Eye (tissue), 1 donor: ENCODE data around the gene KRT9.
"Not testable (repeated sequence)": the region's sequence is repeated elsewhere in the genome, so short reads cannot be mapped to it uniquely, and the experiment has no call there.

Source experiments
- DNase-seq: peaks from one replicate; pipeline ENCODE4 v3.0.0-alpha.2; 2015

Gene KRT9

DNA sequence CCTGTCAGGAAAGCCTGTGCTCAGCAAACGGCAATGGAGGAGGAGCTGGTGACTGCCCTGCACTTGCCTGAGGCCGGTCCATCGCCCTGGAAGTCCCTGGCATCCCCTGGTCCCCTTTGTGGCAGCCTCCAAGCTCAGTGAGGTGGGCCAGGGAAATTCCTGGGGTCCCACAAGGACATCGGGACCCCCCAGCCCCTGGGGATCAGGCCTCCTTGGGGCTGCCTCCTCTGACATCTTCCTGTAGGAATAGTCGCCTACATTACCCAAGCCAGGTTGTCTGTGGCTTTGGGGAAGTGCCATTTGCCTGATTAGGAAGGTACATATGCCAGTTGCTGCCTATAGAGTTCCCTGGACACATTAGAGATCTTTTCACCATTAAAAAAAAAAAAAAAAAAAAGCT lies 7.1 kb upstream of the KRT9 start:
- DNase-seq = no peak

DNA sequence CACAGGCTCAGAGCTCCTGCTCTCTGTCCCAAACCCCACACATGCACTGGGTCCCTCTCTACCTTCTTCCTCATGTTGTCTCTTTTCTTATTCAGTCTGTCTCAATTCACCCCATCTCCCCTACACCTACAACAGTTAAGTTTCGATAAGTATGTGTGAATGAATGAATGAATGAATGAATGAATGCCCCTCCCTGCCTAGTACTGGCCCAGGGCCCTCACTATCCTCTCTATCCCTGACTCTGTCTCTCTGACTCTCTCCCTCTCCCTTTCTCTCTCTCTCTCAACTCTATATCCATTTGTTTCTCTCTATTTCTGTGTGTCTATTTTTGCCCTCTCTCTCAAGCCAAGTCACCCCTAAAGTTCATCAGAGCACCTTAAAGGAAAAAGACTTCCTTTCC lies 6.7 kb upstream of the KRT9 start:
- no peak for DNase-seq

DNA sequence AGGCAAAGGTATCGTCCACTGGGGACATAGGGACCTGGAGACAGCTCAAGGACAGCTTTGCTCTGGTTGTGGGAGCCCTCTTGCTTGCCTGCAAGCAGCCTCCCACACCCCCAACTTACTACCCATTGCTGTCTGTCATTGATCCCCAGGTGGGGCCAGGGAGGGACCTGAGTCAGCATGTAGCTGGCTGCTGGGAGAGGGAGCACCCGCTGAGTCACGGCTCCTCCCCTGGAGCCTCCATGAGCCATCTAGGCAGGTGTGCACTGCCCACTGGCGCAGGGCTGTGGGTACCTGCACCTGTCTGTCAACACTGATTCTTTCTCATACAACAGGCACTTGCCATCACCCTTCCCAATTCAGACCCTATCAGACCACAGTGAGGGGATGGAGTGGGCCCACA lies 4.9 kb upstream of the KRT9 start:
- not testable (repeated sequence) for DNase-seq

DNA sequence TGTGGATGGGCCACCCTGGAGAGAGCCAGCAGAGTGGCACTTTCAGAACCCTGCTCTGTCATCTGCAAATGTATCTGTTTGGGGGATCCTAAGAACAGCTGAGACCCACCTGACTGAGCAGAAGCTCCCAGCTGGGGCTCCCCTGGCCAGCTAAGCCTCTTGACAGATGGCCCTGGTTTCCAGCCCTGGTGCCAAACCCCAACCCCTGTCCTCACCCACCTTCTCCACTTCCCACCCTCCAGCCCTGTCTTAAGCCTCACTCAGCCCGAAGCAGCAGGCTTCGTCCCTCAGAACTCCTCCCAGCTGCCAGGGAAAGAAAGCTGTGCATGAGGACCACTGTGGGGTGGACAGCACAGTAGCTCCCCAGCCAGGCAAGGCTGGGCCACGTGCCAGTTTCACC lies 3.5 kb upstream of the KRT9 start:
- no peak for DNase-seq

DNA sequence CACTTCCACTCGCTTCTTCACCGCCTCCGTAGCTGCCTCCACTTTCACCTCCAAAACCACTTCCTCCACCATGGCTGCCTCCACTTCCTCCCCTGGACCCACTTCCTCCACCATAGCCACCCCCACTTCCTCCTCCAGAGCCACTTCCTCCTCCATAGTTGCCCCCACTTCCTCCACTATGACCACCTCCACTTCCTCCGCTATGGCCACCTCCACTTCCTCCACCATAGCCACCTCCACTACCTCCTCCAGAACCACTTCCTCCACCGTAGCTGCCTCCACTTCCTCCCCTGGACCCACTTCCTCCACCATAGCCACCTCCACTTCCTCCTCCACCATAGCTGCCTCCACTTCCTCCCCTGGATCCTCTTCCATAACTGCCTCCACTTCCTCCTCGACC lies 4.5 kb downstream of the KRT9 start:
- no peak for DNase-seq

DNA sequence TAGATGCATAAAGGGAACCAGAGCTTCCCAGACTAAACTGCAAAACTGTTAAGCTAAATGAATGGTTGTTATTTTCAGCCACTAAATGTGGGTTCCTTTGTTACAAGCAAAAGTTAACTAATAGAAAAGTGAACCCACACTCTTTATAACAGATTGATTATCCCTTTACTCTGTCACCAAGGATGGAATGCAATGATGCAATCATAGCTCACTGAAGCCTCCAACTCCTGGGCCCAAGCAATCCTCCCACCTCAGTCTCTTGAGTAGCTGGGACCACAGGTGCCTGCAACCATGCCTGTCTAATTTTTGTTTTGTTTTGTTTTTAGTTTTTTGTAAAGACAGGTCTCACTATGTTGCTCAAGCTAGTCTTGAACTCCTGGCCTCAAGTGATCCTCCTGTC lies 6.5 kb downstream of the KRT9 start:
- no peak for DNase-seq

DNA sequence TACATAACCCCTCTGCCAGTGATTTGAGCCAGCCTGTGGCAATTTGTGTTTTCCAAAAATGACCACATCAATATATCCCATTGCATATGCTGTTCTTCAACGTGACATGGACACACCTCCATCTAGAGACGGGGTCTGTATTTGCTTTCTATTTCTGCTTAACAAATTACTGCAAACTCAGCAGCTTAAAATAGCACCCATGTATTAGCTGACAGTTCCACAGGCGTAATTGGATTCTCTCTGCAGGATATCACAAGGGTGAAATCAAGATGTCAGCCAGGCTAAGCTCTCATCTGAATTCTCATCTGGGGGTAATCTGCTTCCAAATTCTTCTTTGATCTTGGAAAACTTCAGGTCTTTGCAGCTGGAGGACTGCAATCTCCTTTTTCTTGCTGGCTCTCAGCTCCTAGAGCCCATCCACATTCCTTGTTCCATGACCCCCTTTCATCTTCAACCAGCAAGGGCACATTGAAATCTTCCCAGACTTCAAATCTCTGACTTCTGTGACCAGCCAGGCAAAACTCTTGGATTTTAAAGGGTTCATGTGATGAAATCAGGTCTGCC lies 8.2 kb downstream of the KRT9 start:
- no peak for DNase-seq

DNA sequence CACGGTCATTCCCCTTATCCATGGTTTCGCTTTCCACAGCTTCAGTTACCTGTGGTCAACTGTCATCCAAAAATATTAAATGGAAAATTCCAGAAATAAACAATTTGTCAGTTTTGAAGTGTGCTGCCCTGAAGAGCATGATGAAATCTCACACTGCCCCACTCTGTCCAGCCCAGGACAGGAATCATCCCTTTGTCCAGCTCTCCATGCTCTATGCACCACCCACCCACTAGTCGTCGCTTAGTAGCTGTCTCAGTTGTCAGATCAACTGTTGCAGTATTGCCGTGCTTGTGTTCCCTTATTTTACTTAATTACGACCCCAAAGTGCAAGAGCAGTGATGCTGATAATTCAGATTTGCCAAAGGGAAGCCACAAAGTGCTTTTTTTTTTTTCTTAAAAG lies 10.3 kb downstream of the KRT9 start:
- DNase-seq = no peak

DNA sequence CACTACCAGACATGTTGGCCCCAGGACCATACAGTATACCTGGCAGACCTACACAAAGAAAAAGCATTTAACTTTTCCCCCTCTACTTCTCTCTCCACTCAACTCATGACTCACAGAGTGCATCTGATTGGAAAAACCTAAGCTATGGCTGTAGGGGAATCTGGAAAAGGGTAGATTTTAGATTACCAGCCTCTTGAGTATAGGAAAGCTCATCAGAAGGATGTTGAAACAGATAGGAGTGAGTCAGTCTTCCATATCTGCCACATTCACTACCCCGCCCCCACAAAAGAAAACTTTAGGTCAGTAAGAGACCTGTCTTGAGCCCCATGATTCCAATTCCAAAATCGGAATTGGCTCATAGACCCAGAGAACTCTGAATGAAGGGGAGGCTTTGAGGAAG lies 12.3 kb downstream of the KRT9 start:
- DNase-seq = no peak

DNA sequence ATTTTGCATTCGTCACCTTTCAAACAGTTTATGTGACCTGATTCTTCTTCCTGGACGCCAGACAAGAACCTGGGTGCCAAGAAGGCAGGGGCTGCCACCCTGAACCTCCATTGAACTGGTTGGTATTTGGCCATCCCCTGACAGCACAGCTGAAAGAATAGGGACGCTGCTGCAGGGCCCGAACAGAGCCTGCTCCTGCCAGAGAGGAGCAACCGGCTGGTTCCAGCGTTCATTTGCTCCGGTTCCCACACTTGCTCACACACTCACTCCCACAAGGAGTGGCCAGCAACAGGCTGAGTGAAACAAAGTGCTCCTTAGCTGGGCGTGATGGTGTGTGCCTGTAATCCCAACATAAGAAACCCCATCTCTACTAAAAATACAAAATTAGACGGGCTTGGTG lies 14.9 kb downstream of the KRT9 start:
- DNase-seq = no peak

DNA sequence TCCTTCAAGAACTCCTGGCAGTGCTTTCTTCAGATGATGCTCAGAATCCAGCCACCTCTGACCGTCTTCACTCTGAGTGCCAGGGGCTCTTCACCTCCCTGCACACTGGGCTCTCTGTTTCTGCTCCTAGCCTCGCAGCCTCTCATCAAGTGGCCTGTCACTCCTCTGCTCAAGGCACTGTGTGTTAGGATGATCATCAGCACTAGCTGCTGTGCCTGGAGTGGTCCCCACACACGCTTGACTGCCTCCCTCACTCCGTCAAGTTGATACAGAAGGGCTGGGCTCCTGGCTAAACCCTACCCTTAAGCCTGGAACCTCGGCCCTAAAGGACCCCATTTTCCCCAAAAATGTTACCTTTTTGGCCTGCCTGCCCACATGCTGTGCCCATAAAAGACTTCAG lies 15.6 kb downstream of the KRT9 start:
- peak; percentile 61 for DNase-seq

DNA sequence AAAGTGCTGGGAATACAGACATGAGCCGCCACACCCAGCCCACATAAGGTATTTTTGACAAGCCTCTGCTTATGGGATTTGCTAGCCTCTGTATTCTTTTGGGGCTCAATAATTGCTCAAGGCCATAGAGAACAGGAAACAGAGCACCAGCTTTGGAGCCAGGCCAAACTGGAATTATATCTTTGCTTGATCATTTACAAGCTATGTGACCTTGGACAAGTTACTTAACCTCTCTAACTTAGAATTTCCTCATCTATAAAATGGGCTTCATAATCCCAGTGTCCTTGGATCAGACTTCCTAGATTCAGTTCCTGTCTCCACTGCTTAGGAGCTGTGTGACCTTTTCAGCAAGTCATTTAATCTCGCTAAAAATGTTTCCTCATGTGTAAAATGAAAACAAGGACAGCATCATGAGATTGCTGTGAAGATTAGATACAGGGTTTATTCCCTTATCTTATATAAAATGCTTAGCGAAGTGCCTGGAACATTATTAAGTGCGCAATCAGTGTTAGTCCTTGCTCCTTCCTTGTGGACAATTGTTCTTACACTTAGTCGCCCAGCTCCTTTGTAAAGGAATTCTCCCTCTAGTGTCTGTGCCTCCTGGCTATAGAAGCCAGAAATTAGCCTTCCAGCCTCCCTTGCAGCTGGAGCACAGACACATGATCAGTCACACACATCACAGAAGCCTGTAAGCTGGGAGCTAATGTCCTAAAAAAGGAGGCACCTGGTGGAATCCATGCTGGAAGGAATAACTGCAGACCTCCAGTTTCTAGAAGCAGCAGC lies 16.6 kb downstream of the KRT9 start:
- DNase-seq = no peak

DNA sequence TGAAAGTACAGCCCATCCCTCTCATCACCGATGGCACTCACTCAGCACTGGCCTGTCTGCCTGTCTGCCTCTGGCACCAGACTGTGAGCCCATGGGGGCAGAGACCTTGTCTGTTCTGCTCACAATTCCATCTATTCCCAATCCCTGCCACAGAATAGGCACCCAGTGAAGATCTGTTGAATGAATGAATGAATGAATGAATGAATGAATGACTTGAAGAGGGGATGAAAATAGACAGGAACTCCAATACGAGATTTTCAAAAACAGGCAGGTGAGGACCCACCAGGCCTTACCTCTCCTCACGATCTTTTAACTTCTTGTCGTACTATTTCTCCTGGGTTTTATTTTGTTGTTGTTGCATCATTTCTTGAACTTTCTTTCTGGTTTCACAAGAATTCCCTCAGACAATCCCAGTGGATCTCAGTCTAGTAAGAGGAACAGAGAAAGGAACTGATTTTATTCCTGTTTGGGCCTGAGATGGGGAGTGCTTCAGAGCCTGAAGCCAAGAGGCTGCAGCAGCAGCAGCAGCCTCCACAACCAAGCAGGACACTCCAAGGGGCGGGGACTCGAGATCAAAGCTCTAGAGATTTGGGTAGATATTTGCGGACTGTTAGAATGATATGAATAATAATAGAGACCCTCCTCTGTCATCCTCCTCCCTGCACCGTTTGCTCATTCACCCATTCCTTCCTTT lies 17.7 kb downstream of the KRT9 start:
- no peak for DNase-seq

DNA sequence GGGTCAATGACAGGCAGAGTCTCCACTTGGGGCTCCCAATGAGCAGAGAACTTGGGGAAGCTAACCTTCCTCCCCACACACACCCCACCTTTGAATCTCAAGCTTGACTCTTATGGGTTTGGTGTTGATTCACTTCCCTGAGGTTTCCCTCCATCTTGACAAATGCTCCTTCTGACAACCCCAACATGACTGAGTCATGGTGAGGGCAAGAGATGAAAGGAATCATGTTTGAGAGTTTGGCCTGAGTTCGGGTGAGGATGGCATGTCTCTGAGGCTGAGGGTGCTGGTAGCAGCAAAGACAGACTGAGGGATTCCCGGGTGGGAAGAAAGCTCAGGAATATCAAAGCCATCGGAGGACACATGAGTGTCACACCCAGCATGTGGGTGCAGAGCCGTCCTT lies 18.7 kb downstream of the KRT9 start:
- no peak for DNase-seq

DNA sequence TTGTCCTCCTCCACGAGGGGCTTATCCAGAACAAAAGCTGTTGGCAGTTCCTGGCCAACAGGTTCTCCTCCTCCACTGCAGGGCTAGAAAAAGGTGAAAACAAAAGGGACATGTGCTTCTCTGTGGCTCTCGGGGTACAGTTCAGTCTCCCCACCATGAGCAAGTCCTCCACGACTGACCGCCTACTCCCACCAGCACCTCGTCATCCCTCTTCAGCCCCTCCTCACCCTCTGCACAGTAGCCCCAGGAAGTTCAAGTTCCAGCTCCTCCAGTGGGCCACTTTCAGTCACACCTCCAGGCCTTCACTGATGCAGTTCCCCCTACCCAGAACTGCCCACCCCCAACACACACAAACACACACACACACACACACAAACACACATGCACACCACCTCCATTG lies 19.4 kb downstream of the KRT9 start:
- DNase-seq = no peak

DNA sequence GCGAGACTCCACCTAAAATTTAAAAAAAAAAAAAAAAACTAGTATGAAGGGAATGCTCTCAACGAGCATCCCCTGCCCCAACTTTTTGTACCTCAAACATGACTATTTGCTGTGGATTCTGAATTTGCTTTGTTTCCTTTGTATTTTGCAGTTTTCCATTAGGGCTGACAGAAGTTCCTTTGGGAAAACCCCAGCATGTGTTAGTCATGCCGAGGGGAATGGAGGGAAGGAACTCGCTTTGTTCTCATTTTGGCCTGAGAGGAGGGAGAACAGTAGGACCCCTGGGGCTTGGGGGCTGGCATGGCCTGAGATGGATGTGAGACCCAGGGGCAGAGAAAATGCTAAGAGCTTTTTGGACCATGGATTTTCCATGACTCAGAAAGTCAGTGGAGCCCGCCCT lies 20.5 kb downstream of the KRT9 start:
- DNase-seq = no peak

DNA sequence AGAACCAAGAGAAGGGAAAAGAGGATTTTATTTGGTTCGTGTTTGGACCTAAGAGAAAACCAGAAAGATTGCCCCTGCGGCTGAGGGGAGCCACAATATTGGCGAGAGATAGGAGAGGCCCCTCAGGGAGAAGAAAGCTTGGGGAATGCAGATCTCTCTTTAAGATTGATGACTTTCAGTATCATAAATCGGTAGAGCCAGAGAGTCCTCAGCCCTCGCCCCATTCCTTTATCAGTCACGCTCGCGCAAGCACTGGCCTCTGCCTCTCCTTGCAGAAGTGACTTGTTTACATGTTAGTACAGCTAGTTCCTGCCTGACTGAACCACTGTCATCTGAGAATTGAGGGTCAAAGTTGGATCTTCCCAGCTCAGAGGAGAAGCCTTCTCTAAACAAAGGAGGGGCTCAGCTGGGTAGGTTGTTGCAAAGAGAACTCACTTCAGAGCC lies 22.2 kb downstream of the KRT9 start:
- no peak for DNase-seq

DNA sequence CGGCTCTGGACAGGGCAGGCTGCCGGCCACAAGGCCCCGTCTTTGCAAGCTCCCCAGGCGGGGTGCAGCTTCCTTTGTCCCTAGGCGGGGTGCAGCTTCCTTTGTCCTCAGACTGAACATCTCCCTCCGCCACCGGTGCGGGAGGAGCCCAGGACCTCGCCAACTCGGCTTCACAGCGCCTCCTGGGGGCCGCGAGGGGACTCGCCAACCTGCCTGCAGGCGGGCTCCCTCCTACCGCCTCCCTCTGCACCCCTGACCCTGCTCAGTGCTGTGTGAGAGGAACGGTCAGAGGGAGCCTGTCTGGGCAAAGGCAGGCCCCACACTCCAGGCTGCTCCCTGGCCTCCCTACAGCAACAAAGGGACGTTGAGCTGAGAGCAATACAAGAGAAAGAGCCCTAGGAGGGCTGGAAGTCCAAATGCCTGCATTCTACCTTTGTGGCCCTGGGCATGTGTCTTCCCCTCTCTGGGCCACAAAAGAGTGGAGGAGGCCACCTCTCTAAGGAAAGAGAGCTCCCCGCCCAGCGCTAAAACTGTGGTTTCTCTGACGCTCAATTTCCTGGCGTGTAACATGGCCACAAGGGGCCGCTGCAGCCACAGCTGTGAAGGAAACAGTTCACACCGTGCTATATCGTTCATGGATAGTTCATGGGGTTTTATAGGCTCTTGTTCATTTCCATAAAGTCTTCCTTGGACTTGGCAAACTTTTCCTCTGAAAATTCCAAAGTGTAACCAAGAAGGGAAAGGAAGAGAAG lies 22.8 kb downstream of the KRT9 start:
- peak; percentile 96 for DNase-seq

DNA sequence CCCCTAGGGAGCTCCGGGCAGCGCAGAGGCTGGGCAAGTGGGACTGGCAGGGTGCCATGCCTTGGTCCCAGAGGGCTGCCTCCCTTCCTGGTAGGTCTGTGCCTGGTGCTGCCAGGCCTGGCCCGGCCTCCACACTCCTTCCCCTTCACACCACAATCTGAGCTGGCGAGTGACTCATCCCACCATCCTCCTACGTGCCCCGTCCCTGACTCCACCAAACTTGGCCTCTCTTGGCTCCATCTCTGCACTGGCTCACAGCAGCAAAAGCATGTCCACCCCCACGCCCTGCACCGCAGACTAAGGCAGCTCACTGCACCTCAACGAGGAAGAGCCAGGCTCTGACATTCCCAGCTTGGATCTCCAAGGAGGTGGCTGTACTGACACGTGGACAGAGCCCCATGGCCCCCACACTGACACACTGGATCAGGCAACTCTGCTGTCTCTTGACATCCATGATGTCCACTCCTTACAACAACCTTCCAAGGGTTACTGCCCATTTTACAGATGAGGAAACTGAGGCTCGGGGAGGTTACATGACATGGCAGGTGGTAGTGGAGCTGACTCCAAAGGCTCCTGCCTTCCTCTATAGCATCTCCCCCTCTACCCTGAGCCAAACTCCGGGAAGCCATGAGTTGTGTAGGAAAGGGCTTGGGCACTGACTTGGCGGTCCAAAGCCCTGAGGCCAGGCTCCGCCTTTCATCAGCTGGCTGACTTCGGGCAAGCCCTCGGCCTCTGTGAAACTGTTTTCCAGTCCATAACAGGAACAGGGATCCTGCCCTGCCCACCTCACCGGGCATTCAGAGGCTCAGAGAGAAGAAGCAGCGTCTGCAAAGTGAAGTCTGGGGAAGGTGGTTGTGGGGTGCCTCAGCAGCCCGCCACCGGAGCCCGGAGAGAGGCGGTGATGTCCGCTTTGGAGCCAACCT lies 23.7 kb downstream of the KRT9 start:
- DNase-seq = no peak

DNA sequence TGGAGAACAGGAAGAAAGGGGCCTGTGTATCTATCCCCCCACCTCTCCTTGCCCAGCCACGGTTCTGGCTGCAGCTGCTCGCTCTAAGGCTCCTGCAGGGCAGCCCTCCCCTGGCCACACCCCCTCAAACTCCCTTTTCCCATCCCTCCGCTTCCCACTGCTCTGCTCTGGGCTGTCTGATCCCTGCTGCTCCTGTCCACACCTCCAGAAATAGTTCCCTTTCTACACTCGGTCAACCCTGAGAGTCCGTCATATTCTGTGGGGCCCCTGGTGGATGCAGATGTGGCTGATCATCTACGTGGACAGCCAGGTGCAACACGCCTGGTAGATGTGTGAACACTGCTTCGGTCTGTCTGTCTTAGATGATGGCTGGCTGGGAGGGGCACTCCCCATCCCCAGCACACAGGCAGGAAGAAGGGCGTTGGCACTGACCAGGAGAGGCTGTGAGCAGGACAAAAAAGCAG lies 24.4 kb downstream of the KRT9 start:
- DNase-seq = no peak

DNA sequence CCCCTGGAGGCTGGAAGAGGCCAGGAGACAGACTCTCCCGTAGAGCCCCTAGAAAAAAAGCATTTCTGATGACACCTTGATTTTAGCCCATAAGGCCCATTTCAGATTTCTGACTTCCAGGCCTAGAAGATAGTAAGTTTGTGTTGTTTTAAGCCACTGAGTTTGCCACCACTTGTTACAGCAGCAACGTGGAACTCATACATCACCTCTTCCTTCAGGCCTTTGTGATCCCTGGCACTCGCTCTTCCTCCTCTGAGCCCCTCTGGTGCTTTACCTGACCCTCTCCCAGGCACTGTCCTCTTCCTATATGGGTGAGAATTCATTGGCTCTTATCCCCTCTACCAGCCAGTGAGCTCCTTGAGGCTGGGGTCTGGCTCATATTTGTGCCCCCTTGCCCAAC lies 25.0 kb downstream of the KRT9 start:
- no peak for DNase-seq

DNA sequence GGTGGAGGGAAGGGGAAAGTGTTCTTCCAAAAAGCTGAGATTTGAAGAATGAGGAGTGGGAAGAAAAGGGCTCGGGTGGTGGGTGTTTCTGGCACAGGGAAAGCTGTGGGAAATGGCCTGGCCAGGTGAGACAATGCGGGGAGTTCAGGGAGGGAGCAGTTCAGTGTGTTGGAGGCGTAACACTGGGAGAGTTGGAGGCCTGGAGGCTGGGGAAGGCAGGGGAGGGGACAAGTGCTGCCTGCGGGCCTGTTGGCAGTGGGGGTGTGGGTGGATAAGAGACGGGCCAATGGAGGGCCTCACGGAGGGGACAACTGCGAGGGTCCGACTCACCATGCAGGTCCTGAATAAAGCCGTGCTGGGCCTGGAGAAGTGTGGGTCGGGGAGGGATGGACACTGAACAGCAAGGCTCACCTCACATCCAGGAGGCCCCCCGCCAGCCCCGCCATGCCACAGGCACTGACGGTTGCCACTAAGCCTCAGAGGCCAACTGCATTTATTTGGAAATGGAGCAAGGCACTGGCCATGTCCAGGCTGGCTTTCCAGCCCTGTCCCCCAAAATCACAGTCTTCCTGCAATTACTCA lies 25.9 kb downstream of the KRT9 start:
- no peak for DNase-seq
